Osteoblast (primary cell): ENCODE results near the gene ZNF211. TPM values are rescaled to one million over a fixed set of nuclear protein-coding genes. Genes with fewer than 3 reads are reported as not detected.
A peak's percentile ranks its signal among the peaks of the same experiment; 100 is the strongest.

Source experiments
- DNase-seq: peaks from one replicate; pipeline ENCODE4 v3.0.0; 2011; ENCODE audit warnings: low spot score, mixed read lengths; ENCODE audit not compliant: insufficient read length; ENCODE audit errors: missing footprints
- H2AFZ ChIP-seq: 2 replicates; pipeline ENCODE4 v1.6.0; 2011; ENCODE audit warnings: mild to moderate bottlenecking, low read length
- H3K27ac ChIP-seq: 2 replicates; pipeline ENCODE4 v1.5.1; 2011; ENCODE audit warnings: mild to moderate bottlenecking, low read depth, low read length, moderate library complexity
- H3K27me3 ChIP-seq: 2 replicates; pipeline ENCODE4 v1.6.0; 2012; ENCODE audit warnings: mild to moderate bottlenecking, control low read depth, inconsistent platforms, low read length, moderate library complexity; ENCODE audit not compliant: insufficient read depth
- H3K36me3 ChIP-seq: 2 replicates; pipeline ENCODE4 v1.5.1; 2011; ENCODE audit warnings: mild to moderate bottlenecking, low read length, control low read depth, moderate library complexity; ENCODE audit not compliant: insufficient read depth
- H3K4me1 ChIP-seq: 2 replicates; pipeline ENCODE4 v1.5.1; 2011; ENCODE audit warnings: mild to moderate bottlenecking, low read length, control low read depth, moderate library complexity; ENCODE audit not compliant: insufficient read depth
- H3K4me2 ChIP-seq: 2 replicates; pipeline ENCODE4 v1.6.0; 2011; ENCODE audit warnings: mild to moderate bottlenecking, low read length; ENCODE audit not compliant: insufficient read depth
- H3K4me3 ChIP-seq: fragments of 200-600 bp; sonication (generic); 3 replicates; pipeline ENCODE4 v1.5.1; 2012; ENCODE audit warnings: mild to moderate bottlenecking, low read length, inconsistent platforms; ENCODE audit not compliant: insufficient read depth
- H3K79me2 ChIP-seq: 2 replicates; pipeline ENCODE4 v1.6.0; 2012; ENCODE audit warnings: mild to moderate bottlenecking, low read length, control low read depth, inconsistent platforms; ENCODE audit not compliant: insufficient read depth
- H3K9me3 ChIP-seq: 2 replicates; pipeline ENCODE4 v1.5.1; 2011; ENCODE audit warnings: low read depth, low read length, control low read depth
- H4K20me1 ChIP-seq: 2 replicates; pipeline ENCODE4 v1.6.0; 2012; ENCODE audit warnings: mild to moderate bottlenecking, low read length, control low read depth; ENCODE audit not compliant: insufficient read depth
- CTCF ChIP-seq: IDR thresholded peaks from 2 replicates; pipeline ENCODE4 v1.5.1; 2011; ENCODE audit warnings: mild to moderate bottlenecking, low read depth, low read length, moderate library complexity; ENCODE audit errors: extremely low read depth
- total RNA-seq: library from RNA; depleted of rRNA; stranded (reverse); fragments of >200 nt; gene quantifications from 2 replicates; pipeline ENCODE4 v1.2.3, GENCODE V29; 2012

ZNF211 gene
- total RNA-seq, 1 donor: 10.9 TPM

GRCh38 chr19:57599377-57599760 lies 33.6 kb upstream of the ZNF211 start:
- H3K9me3 ChIP-seq: no peaks in the 10 kb centered on the region
- no peaks in the 10 kb centered on the region for H3K27me3 ChIP-seq
- H3K4me3 ChIP-seq: peak overlapping the region; percentile 93
- H4K20me1 ChIP-seq: no peaks in the 10 kb centered on the region
- DNase-seq: no peak
- peaks cover 11% of the 10 kb centered on the region for H3K79me2 ChIP-seq
- peak overlapping the region; percentile 95 for H2AFZ ChIP-seq
- TF ChIP-seq CTCF: no peak
- H3K27ac ChIP-seq: no peak overlapping the region
- no peaks in the 10 kb centered on the region for H3K36me3 ChIP-seq
- H3K4me1 ChIP-seq: peaks cover 5% of the 10 kb centered on the region
- peak overlapping the region; percentile 93 for H3K4me2 ChIP-seq

GRCh38 chr19:57599761-57600383 lies 33.1 kb upstream of the ZNF211 start, which contains the start of gene ZNF530:
Gene ZNF530, plus strand, starts transcription at chr19:57599885. Its CDS starts 4,461 bp downstream, at chr19:57604346.
- Histone ChIP-seq H3K79me2 (peaks cover 11% of the 10 kb centered on the region), H2AFZ (peak within 1 kb of the TSS; percentile 95), H4K20me1 (no peaks in the 10 kb centered on the region), H3K36me3 (no peaks in the 10 kb centered on the region), H3K27ac (peak within 1 kb of the TSS; percentile 46), H3K27me3 (no peaks in the 10 kb centered on the region), H3K9me3 (peaks cover 2% of the 10 kb centered on the region), H3K4me3 (peak within 1 kb of the TSS; percentile 93), H3K4me1 (peaks cover 5% of the 10 kb centered on the region), H3K4me2 (peak within 1 kb of the TSS; percentile 93)
- DNase-seq: peak; percentile 94
- no peak for TF ChIP-seq CTCF

- Histone ChIP-seq H2AFZ (no peak overlapping the region), H3K36me3 (peaks cover 17% of the 10 kb centered on the region), H3K27me3 (no peaks in the 10 kb centered on the region), H3K27ac (no peak overlapping the region), H3K4me3 (no peak overlapping the region), H3K9me3 (peaks cover 19% of the 10 kb centered on the region), H3K4me2 (no peak overlapping the region), H3K4me1 (no peaks in the 10 kb centered on the region), H4K20me1 (no peaks in the 10 kb centered on the region), H3K79me2 (no peaks in the 10 kb centered on the region)
- no peak for DNase-seq
- no peak for TF ChIP-seq CTCF
These were observed 26.0 kb upstream of the ZNF211 start for GRCh38 chr19:57606931-57607330.

- no peak overlapping the region for H3K4me2 ChIP-seq
- TF ChIP-seq CTCF: no peak
- peaks cover 10% of the 10 kb centered on the region for H3K4me1 ChIP-seq
These were observed 21.9 kb upstream of the ZNF211 start for GRCh38 chr19:57611113-57611512.

More at GRCh38 chr19:57611113-57611512, 21.9 kb upstream of the ZNF211 start:
- Histone ChIP-seq H2AFZ (no peak overlapping the region), H3K36me3 (peaks cover 19% of the 10 kb centered on the region), H3K79me2 (peaks cover 24% of the 10 kb centered on the region), H3K27ac (no peak overlapping the region), H3K9me3 (peaks cover 23% of the 10 kb centered on the region), H3K4me3 (no peak overlapping the region), H3K27me3 (no peaks in the 10 kb centered on the region), H4K20me1 (peaks cover 3% of the 10 kb centered on the region)
- no peak for DNase-seq
